ENCODE results near the gene ZNF581. TPM values are rescaled to one million over a fixed set of nuclear protein-coding genes. Genes with fewer than 3 reads are reported as not detected.

The ZNF581 gene
- total RNA-seq, 1 donor from 2014 or later, result 9.4 TPM

DNA sequence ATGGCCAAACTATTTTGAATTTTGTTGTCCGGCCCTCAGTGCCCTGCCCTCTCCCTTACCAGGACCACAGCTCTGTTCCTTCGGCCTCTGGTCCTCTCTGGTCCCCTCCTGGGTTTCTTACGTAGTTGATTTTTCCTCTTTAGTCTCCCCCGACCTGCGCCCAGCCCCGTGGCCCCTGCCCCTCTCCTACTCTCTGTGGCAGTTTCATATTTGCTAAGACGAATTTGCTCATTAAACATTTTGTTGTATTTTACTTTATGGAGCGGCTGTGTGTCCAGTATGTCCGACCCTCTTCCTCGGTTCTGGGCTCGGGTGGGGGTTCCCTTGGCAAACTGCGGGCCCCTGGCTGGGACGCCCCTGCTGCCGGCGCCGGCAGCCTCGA is 31.0 kb downstream of the ZNF581 start:
- intact Hi-C loops (cut with micrococcal nuclease), result no loop called here
- ATAC-seq, result peak; percentile 0
- no peak for DNase-seq

DNA sequence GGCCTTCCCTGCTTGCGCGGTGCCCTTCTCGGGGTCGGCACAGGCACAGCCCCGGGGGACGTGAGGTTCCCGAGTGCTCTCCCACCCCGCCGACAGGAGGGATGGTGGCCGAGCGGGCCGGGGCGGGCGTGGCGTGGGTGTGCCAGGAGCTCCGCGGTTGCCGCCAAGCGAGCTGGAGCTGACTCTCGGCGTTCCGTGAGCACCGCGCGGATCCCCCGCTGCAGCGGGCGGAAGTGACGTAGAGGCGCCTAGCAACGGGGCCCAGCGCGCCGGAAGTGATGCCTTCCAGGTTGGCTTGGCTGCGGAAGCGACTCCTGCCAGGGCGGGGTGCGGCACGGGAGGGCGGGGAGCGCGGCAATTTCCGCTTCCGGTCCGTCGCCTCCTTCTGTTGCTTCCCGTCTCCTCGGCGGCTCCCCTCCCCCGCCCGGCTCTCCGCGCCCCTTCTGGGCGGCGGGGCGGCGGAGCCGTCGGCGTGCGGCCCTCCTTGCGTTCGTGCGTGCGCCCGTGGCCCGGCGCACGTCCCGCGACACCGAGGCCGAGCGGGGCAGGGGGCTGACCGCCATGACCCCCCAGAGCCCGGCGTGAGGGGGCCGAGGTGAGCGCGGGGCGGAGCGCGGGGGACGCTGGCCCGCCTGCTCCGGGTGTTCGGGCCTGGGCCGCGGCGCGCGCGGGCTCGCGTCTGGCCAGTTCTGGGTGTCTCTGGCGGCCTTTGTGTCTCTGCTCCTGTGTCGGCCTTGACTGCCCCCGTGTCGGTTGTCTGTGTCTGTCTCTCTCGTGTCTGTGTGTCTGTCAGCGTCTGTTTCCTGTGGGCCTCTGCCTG is 31.6 kb downstream of the ZNF581 start, which contains the start of gene EPN1:
Gene EPN1, plus strand, starts transcription at position 386 of the 820 bp plus-strand sequence. CDS start 3,402 bp downstream, outside the sequence.
- ATAC-seq, result peak; percentile 90
- intact Hi-C loops (cut with micrococcal nuclease), result no loop called here
- DNase-seq, result peak; percentile 98

DNA sequence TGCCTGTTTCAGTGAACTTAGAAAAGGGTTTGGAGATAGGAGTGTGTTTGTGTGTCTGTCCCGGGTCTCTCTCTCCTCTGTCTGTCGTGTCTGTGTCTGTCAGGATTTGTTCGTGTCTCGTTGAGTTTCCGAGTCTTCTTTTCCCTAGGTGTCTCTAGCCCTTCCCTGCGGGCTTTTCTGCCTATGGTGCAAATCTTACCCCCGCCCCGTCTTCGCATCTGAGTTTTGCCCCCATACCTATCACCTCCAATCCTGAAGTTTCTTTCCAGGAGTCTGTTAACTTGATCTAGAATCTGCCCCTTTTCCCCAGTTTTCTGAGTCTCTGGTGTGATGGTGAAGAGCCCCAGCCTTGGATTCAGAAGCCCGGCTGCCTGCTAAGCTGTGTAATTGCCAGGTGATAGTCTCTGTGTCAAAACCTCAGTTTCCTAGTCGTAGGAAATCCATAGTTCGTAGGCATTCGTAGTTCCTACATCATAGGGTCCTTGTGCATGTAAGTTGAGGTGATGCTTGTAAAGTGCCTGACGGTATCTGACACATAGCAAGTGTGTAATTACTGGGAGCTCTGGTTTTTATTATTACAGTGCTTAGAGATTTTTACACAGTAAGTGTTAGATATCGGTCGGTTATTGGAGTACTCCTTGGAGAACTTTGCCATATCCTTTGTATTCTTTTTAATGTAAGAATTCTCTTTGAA is 32.4 kb downstream of the ZNF581 start:
- ATAC-seq (no peak), DNase-seq (no peak)
- intact Hi-C loops (cut with micrococcal nuclease), result no loop called here

DNA sequence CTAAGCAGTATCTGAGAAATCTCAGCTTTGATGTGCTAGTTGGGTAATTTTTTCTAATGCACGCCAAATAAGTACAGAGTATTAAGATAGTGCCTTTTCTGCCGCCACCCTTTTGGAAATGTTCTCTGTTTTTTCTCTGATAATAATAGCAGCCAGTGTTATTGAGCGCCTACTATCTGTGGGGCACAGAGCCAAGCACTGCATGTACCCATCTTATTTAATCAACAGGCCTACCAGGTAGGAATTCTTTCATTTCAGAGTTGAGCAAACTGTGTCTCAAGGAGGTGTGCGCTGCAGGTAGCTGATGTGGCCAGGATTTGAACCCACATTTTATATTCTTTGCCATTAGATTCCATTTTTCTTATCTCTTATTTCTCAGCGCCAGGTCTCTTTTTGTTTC is 32.9 kb downstream of the ZNF581 start:
- peak; percentile 60 for DNase-seq
- intact Hi-C loops (cut with micrococcal nuclease), result no loop called here
- ATAC-seq, result peak; percentile 12

DNA sequence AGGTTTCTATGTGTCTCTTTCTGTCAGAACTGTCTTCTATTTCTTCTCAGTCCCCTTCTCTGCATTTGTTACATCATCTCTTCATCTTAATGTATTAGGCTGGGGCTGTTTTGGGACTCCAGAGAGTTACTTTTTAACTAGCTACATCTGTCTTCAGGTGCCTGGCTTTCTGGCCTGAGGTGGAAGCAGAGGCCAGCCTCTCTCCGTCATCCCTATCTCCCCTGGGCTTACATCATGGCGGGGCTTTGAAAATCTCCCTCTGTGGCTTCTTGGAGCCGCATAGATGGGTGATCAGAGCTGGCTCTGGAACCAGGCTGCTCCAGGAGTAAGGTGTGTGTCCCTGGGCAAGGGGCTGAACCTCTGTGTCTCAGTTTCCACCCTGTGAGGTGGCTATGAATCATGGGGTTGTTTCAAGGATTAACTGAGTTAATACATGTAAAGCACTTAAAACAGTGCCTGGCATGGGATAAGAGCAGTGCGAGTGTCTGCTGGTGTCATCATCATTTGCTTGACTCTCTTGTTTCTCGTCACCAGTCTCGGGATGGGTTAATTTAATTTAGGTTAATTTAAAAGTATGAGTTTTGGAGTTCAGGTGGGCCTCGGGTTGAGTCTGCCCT is 33.5 kb downstream of the ZNF581 start:
- intact Hi-C loops (cut with micrococcal nuclease), result no loop called here
- DNase-seq (no peak), ATAC-seq (no peak)

GRCh38 chr19:55677572-55678028 is 34.2 kb downstream of the ZNF581 start:
- no peak for ATAC-seq
- intact Hi-C loops (cut with micrococcal nuclease), result no loop called here

GRCh38 chr19:55678121-55678671 is 34.7 kb downstream of the ZNF581 start:
- peak; percentile 63 for DNase-seq
- peak; percentile 3 for ATAC-seq

More at GRCh38 chr19:55677572-55678028, 34.2 kb downstream of the ZNF581 start:
- no peak for DNase-seq

GRCh38 chr19:55679343-55680257 is 36.2 kb downstream of the ZNF581 start:
- no peak for DNase-seq
- ATAC-seq, result no peak
- intact Hi-C loops (cut with micrococcal nuclease), result no loop called here

More at GRCh38 chr19:55678121-55678671, 34.7 kb downstream of the ZNF581 start:
- intact Hi-C loops (cut with micrococcal nuclease), result no loop called here

DNA sequence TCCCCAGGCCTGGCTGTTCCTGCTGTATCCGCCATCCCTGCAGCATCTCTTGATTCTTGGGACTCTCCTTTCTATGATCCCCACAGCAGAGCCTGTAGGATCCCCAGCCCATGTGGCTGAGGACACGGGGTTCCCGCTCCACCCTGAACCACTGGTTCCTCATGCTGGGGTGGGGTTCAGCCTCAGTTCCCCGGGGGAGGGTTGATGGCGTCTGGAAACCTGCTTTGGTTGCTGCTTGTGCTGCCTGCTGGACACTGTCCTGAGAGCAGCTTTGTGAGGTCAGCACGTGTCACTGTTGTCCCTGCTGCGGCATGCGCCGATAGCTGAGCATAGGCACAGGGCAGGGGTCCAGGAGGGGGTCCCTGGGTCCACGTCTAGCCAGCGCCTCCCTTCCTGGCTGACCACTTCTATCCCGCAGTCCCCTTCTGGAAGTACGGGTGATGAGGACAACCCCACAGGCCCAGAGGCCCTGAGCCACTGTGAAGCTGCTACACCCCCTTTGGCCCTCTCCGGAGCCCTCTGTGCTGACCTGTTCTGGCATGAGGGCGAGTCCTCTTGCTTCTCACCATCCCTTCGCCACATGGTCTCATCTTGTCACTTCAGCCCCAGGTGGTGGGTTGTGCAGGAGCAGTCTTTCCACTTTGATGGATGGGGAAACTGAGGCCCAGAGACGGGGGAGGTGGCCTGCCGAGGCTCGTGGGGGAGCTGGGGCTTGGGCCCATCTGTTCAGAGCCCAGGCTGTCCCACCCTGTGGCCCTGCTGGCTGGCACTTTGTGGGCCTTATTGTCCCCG is 37.1 kb downstream of the ZNF581 start:
- intact Hi-C loops (cut with micrococcal nuclease), result no loop called here
- DNase-seq (no peak), ATAC-seq (no peak)

DNA sequence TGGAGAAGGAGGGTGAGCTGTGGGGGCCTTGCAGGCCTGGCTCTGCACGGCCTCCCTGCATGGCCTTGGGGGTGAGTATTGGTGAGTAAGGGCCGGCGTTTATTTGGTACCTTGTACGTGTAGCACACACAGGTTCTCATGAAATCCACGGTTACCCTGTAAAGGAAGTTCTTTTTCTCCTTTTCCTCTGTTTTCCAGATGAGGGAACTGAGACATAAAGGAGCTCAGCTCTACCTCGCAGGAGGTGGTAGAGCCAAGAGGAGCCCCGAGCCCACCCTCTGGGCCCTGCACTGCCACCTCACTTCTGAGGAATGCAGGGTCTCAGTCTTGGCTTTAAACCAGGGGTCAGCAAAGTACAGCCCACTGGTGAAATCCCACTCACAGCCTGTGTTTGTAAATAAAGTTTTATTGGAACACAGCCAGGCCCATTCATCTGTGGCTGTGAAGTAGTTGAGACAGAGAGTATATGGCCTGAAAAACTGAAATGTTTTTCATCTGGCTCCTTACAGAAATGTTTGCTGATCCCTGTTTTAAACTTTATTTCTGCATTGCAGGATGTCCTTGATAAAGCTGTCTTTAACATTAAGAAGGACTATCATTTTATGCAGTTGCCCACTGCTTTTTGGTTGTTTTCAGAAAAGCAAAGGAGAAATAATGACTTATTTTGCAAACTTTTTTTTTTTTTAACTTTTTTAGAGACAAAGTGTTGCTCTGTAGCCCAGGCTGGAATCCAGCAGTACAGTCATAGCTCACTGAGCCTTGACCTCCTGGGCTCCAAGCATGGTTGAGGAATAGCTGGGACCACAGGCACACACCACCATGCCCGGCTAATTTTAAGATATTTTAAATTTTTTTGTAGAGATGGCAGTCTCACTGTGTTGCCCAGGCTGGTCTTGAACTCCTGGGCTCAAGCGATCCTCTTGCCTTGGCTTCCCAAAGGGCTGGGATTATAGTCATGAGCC is 38.0 kb downstream of the ZNF581 start:
- DNase-seq, result no peak
- no peak for ATAC-seq
- intact Hi-C loops (cut with micrococcal nuclease), result no loop called here

- intact Hi-C loops (cut with micrococcal nuclease), result no loop called here
- DNase-seq, result no peak
- no peak for ATAC-seq
These were observed 40.2 kb downstream of the ZNF581 start for GRCh38 chr19:55683449-55684261.

GRCh38 chr19:55684946-55685681 is 41.7 kb downstream of the ZNF581 start:
- DNase-seq, result peak; percentile 28
- ATAC-seq, result no peak
- intact Hi-C loops (cut with micrococcal nuclease), result no loop called here

- intact Hi-C loops (cut with micrococcal nuclease), result no loop called here
- no peak for DNase-seq
- no peak for ATAC-seq
These were observed 42.3 kb downstream of the ZNF581 start for GRCh38 chr19:55685776-55686175.

DNA sequence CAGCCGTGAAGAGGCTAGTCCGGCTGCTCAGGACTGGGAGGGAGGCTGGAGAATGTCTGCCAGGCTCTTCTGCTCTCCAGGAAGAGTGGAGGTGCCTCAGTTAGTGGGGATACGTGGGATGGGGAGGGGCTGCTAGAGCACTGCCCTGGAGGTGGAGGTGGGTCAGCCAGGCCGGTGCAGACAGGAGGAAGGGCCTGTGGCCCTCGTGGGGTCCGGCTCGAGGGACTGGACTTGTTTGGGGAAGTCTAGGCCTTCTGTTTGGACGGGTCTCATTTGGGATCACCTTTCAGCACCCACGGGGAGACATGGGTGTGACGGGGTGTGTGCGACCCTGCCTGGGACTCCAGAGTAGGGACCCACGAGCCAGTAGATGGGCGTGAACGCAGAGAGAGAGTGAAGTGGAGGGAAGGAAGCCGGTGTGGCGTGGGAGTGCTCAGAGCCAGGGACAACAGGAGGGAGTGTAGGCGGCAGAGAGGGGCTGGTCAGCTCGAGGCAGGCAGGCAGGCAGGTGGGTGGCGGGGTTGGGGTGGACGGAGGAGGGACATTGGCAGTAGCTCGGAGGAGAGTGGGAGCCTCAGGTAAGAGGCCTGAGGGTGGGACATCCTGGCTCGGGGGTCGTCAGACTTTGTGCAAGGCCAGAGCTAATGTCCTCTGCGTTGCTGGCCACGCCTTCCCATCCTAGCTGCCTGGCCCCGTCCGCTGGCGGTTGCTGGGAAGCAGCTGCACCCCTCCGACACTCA is 43.0 kb downstream of the ZNF581 start:
- DNase-seq (peak; percentile 19), ATAC-seq (no peak)
- intact Hi-C loops (cut with micrococcal nuclease), result no loop called here
